HuH-7 (cell line): ENCODE data around the gene NOX3.

Experiments
- DNase-seq: peaks from one replicate; pipeline ENCODE4 v3.0.0; 2011; ENCODE audit warnings: low spot score

NOX3 gene

GRCh38 chr6:155399745-155400653 lies 55.6 kb downstream of the NOX3 start:
- no peak for DNase-seq

- peak; percentile 72 for DNase-seq
These were observed 56.4 kb downstream of the NOX3 start for GRCh38 chr6:155399062-155399744.

GRCh38 chr6:155398701-155399061 lies 57.0 kb downstream of the NOX3 start:
- DNase-seq, result no peak

- DNase-seq, result no peak
These were observed 57.4 kb downstream of the NOX3 start for GRCh38 chr6:155398221-155398620.

GRCh38 chr6:155397172-155397705 lies 58.4 kb downstream of the NOX3 start:
- no peak for DNase-seq

GRCh38 chr6:155396605-155397004 lies 59.0 kb downstream of the NOX3 start:
- no peak for DNase-seq

- DNase-seq, result no peak
These were observed 60.3 kb downstream of the NOX3 start for GRCh38 chr6:155395339-155395738.

- no peak for DNase-seq
These were observed 66.5 kb downstream of the NOX3 start for GRCh38 chr6:155389130-155389529.

- DNase-seq, result no peak
These were observed 67.0 kb downstream of the NOX3 start for GRCh38 chr6:155388591-155388990.

- no peak for DNase-seq
These were observed 68.2 kb downstream of the NOX3 start for GRCh38 chr6:155387481-155387880.

- no peak for DNase-seq
These were observed 71.2 kb downstream of the NOX3 start for GRCh38 chr6:155384321-155384952.

GRCh38 chr6:155383913-155384312 lies 71.7 kb downstream of the NOX3 start:
- no peak for DNase-seq

- DNase-seq, result no peak
These were observed 73.3 kb downstream of the NOX3 start for GRCh38 chr6:155382338-155382685.

- no peak for DNase-seq
These were observed 73.8 kb downstream of the NOX3 start for GRCh38 chr6:155381673-155382337.

GRCh38 chr6:155380666-155381332 lies 74.8 kb downstream of the NOX3 start:
- DNase-seq, result no peak

- DNase-seq, result no peak
These were observed 76.9 kb downstream of the NOX3 start for GRCh38 chr6:155378724-155379123.

GRCh38 chr6:155378276-155378675 lies 77.4 kb downstream of the NOX3 start:
- DNase-seq, result no peak

- DNase-seq, result no peak
These were observed 78.6 kb downstream of the NOX3 start for GRCh38 chr6:155377061-155377460.

GRCh38 chr6:155375801-155376200 lies 79.8 kb downstream of the NOX3 start:
- DNase-seq, result no peak

- no peak for DNase-seq
These were observed 81.0 kb downstream of the NOX3 start for GRCh38 chr6:155374681-155375080.

GRCh38 chr6:155373276-155373675 lies 82.4 kb downstream of the NOX3 start:
- DNase-seq, result no peak

- no peak for DNase-seq
These were observed 83.4 kb downstream of the NOX3 start for GRCh38 chr6:155372256-155372655.
